ENCODE results near the gene SLC17A9. TPM values are rescaled to one million over a fixed set of nuclear protein-coding genes. Genes with fewer than 3 reads are reported as not detected.

The SLC17A9 gene
- total and polyA plus RNA-seq, 10 of the 15 experiments (the other 5 are each of a cell fraction or from before 2014, with no cell fraction given): 0.72 to 74.1 (median 29.4) TPM

- TF ChIP-seq HSF1 (IDR thresholded peaks at IDR 0.05; ENCODE audit: low read depth, low read length) (no peak), CBX3 (IDR thresholded peaks at IDR 0.05; ENCODE audit: borderline replicate concordance, low read depth) (no peak), USF1 (IDR thresholded peaks at IDR 0.05; ENCODE audit: borderline replicate concordance, extremely low read length, insufficient read depth, low read depth, low read length) (no peak), SMAD1 (IDR thresholded peaks at IDR 0.05; ENCODE audit: low read depth, partially characterized antibody) (no peak), PKNOX1 (IDR thresholded peaks at IDR 0.05) (no peak), FOS (IDR thresholded peaks at IDR 0.05; ENCODE audit: borderline replicate concordance, extremely low read depth, insufficient read length) (no peak), SP1 (IDR thresholded peaks at IDR 0.05; ENCODE audit: low read depth, low read length) (no peak), BCL3 (IDR thresholded peaks at IDR 0.05; ENCODE audit: borderline replicate concordance, insufficient read depth, low read depth, low read length, poor library complexity, severe bottlenecking) (no peak), ZNF622 (IDR thresholded peaks at IDR 0.05) (no peak), EGR1 (IDR thresholded peaks at IDR 0.05; ENCODE audit: borderline replicate concordance in 1 of 2, low read depth in 2 of 2, low read length in 2 of 2) (no peak), NRF1 (conservative IDR thresholded peaks at IDR 0.05; ENCODE audit: low read depth, low read length) (no peak), RELA (IDR thresholded peaks at IDR 0.05; ENCODE audit: borderline replicate concordance, partially characterized antibody) (no peak), MXI1 (IDR thresholded peaks at IDR 0.05; ENCODE audit: low read depth, low read length) (no peak), RAD51 (IDR thresholded peaks at IDR 0.05) (no peak)
Observed at GRCh38 chr20:62943396-62943795, 9.1 kb upstream of the SLC17A9 start (continued).
